PC-9 (cell line): ENCODE results near the gene KLF14. TPM values are rescaled to one million over a fixed set of nuclear protein-coding genes. Genes with fewer than 3 reads are reported as not detected.
"Not testable (repeated sequence)": the region's sequence is repeated elsewhere in the genome, so short reads cannot be mapped to it uniquely, and the experiment has no call there.

ENCODE experiments used
- Bru-seq: library from RNA; stranded (reverse); fragments of 400-500 nt; gene quantifications from one replicate; lab custom pipeline; 2021; lab: Mats Ljungman, UMichigan
- BruChase-seq, 2 experiments: library from RNA; stranded (reverse); fragments of 400-500 nt; gene quantifications; one replicate each; lab custom pipeline; 2021; lab: Mats Ljungman, UMichigan
- BruUV-seq: library from RNA; stranded (reverse); fragments of 400-500 nt; replicated peaks from 2 replicates; lab custom pipeline; 2021; lab: Mats Ljungman, UMichigan
- CTCF ChIA-PET: fragments of 300-600 bp; sonication (Branson Sonifier 250); formaldehyde crosslinking; loops from one replicate; lab custom pipeline; 2022; ENCODE audit warnings: antibody characterized with exemption; lab: Charles Lee
- POLR2A ChIA-PET: fragments of 300-600 bp; sonication (Branson Sonifier 250); formaldehyde crosslinking; loops from one replicate; lab custom pipeline; 2022; ENCODE audit warnings: antibody characterized with exemption; ENCODE audit not compliant: unreplicated experiment; lab: Charles Lee
- DNase-seq, 2 experiments: peaks; one replicate each; pipeline versions ENCODE4 v3.0.0 to v3.0.0-alpha.2; 2015 to 2022; ENCODE audit warnings: mixed read lengths in 1 of 2
- H2AFZ ChIP-seq: fragments of 200-600 bp; sonication (generic); 2 replicates; pipeline ENCODE4 v1.8.1; 2017; ENCODE audit warnings: antibody characterized with exemption
- H3F3A ChIP-seq: fragments of 200-600 bp; sonication (generic); 2 replicates; pipeline ENCODE4 v1.8.1; 2017; ENCODE audit warnings: antibody characterized with exemption, mild to moderate bottlenecking, low read depth; ENCODE audit not compliant: insufficient read depth
- H3K27ac ChIP-seq: fragments of 200-600 bp; sonication (generic); 2 replicates; pipeline ENCODE4 v1.6.1; 2016; ENCODE audit warnings: mixed run types
- H3K27me3 ChIP-seq: fragments of 200-600 bp; sonication (generic); 2 replicates; pipeline ENCODE4 v1.6.1; 2016; ENCODE audit warnings: low read depth, mixed run types; ENCODE audit not compliant: insufficient read depth
- H3K36me3 ChIP-seq: fragments of 200-600 bp; sonication (generic); 2 replicates; pipeline ENCODE4 v1.6.1; 2016; ENCODE audit warnings: low read depth, mixed run types
- H3K4me1 ChIP-seq: fragments of 200-600 bp; sonication (generic); replicated peaks from 2 replicates; pipeline ENCODE4 v1.6.1; 2016; ENCODE audit warnings: mixed run types; ENCODE audit not compliant: insufficient read depth
- H3K4me2 ChIP-seq: fragments of 200-600 bp; sonication (generic); 2 replicates; pipeline ENCODE4 v1.6.1; 2017; ENCODE audit warnings: mixed run types
- H3K4me3 ChIP-seq: fragments of 200-600 bp; sonication (generic); 2 replicates; pipeline ENCODE4 v1.6.1; 2016; ENCODE audit warnings: mixed run types
- H3K79me2 ChIP-seq: fragments of 200-600 bp; sonication (generic); 2 replicates; pipeline ENCODE4 v1.6.1; 2017; ENCODE audit warnings: low read depth, mixed run types
- H3K9me2 ChIP-seq: fragments of 200-600 bp; sonication (generic); 2 replicates; pipeline ENCODE4 v1.8.1; 2017; ENCODE audit warnings: mild to moderate bottlenecking; ENCODE audit not compliant: insufficient read depth
- H3K9me3 ChIP-seq: fragments of 200-600 bp; sonication (generic); 2 replicates; pipeline ENCODE4 v1.8.1; 2016; ENCODE audit warnings: low read depth; ENCODE audit not compliant: insufficient read depth
- H4K20me1 ChIP-seq: fragments of 200-600 bp; sonication (generic); 2 replicates; pipeline ENCODE4 v1.8.1; 2017; ENCODE audit not compliant: insufficient read depth
- EZH2 ChIP-seq: fragments of 200-600 bp; sonication (generic); IDR thresholded peaks from 2 replicates; pipeline ENCODE4 v1.8.0; 2017; ENCODE audit warnings: antibody characterized with exemption, low read depth
- intact Hi-C: fragments of 100-400 bp; cut with micrococcal nuclease; formaldehyde crosslinking; loops from one replicate; pipeline ENCODE4 v1.10.0; 2022; ENCODE audit not compliant: unreplicated experiment
- long read RNA-seq: library from polyadenylated mRNA; stranded (forward); transcript quantifications from one replicate; pipeline ENCODE4 v2.0.0, GENCODE V29; 2022
- total RNA-seq: library from RNA; stranded (reverse); gene quantifications from 2 replicates; pipeline ENCODE4 v1.2.3, GENCODE V29; 2021
- TF ChIP-seq, protein P1 (sequence below): fragments of 200-600 bp; sonication (generic); conservative IDR thresholded peaks from 2 replicates; pipeline ENCODE4 v1.6.1; 2017; ENCODE audit warnings: mixed run types, antibody characterized with exemption, mild to moderate bottlenecking, moderate library complexity

KLF14 gene
- total RNA-seq (not detected in 2 replicates), Bru-seq, nascent RNA (not detected), BruChase-seq, experiment 1, labeled RNA remaining after a 2-hour chase (not detected), BruChase-seq, experiment 2, labeled RNA remaining after a 6-hour chase (not detected)
- long read RNA-seq: 0 reads

DNA sequence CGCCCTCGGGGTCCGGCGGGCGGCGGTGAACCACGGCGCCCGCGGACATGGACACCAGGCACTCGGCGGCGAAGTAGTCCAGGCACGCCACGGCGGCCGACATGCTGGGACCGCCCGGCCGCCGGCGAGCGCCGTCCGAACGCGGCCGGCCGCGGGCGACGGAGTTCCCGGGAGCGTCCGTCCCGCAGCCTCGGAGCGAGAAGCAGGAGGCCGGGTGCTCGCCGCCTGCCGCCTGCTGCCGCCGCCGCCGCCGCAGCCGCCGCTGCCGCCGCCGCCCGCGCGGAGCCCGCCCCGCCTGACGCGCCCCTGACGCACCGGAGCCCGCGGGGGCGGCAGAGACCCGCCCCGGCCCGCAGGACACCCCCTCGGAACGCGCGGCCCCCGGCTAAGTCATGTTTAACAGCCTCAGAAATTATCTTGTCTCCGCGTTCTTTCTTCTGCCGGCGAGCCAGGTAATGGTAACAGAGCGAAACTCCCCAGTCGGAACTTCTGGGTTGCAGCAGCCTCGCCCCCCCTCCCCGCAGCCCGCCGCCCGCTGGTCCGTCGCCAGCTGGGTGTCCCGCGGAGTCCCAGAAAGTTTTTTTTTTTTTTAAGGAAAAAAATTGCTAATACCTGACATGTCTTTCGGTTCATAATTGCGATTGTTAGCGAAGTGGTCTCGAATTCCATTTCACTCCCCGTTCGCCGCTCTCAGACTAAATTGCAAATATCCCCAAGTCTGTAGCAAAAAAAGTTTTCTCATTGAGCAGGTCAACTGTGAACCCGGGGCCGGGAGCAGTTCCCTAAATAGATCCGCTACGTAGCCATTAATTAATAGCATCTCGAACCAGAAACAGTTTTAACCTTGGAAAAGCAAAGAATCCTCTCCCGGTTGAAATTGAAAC, at the start of gene KLF14:
Gene KLF14, minus strand, starts transcription at position 277 of the 884 bp plus-strand sequence. Its CDS starts 174 bp downstream, at position 103.
- Histone ChIP-seq H3K27me3 (no peaks in the 10 kb centered on the region), H3K79me2 (no peaks in the 10 kb centered on the region), H4K20me1 (no peaks in the 10 kb centered on the region), H3K9me2 (no peaks in the 10 kb centered on the region), H3K9me3 (no peaks in the 10 kb centered on the region), H3K36me3 (no peaks in the 10 kb centered on the region), H2AFZ (peak within 1 kb of the TSS; percentile 50), H3K4me3 (peak within 1 kb of the TSS; percentile 48), H3F3A (no peaks in the 10 kb centered on the region), H3K4me2 (peak within 1 kb of the TSS; percentile 65), H3K4me1 (peaks cover 6% of the 10 kb centered on the region; the same call in 1 of the 2 replicates), H3K27ac (no peak within 1 kb of the TSS)
- CTCF ChIA-PET: interaction anchor here (0.6 kb wide), 1 partner anchor 34 kb away, joined by 4 read pairs; no protein-coding TSS in a partner anchor
- peak; percentile 23 to 30 for DNase-seq
- POLR2A ChIA-PET: no interaction called here
- TF ChIP-seq EZH2: no peak
- TF ChIP-seq, protein P1, sequence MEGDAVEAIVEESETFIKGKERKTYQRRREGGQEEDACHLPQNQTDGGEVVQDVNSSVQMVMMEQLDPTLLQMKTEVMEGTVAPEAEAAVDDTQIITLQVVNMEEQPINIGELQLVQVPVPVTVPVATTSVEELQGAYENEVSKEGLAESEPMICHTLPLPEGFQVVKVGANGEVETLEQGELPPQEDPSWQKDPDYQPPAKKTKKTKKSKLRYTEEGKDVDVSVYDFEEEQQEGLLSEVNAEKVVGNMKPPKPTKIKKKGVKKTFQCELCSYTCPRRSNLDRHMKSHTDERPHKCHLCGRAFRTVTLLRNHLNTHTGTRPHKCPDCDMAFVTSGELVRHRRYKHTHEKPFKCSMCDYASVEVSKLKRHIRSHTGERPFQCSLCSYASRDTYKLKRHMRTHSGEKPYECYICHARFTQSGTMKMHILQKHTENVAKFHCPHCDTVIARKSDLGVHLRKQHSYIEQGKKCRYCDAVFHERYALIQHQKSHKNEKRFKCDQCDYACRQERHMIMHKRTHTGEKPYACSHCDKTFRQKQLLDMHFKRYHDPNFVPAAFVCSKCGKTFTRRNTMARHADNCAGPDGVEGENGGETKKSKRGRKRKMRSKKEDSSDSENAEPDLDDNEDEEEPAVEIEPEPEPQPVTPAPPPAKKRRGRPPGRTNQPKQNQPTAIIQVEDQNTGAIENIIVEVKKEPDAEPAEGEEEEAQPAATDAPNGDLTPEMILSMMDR: no peak
- intact Hi-C loops: no loop called here
- BruUV-seq: no TSS peak

DNA sequence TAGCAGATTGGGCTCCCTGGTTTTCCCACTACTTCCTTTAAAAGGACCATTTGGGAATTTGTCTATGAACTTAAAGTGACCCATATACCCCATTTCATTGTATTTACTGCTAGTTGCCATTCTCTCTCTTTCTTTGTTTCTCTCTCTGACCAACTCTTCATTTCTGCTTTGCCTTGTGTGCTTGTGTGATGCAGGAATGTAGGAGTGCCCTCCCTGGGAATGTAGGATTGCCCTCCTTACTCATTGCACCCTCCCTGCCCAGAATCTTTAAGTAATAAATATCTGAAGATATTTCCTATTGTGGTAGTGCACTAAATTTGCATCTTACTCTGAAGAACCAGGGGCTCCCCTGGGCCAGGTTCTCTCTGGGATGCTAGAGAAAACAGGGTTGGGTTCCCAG, 47.3 kb upstream of the KLF14 start:
- H3K4me1 ChIP-seq: no peaks in the 10 kb centered on the region
- H3K9me2 ChIP-seq: 0 out of 2 replicates have a peak, but pooled peaks cover 5% of the 10 kb centered on the region
- H3K9me3 ChIP-seq: no peaks in the 10 kb centered on the region; the same call in 1 of the 2 replicates
- H3K4me3 ChIP-seq: no peak overlapping the region
- no peak overlapping the region for H2AFZ ChIP-seq
- H3K4me2 ChIP-seq: no peak overlapping the region
- no peaks in the 10 kb centered on the region for H3K79me2 ChIP-seq
- no peak overlapping the region for H3K27ac ChIP-seq
- BruUV-seq: no TSS peak
- H3K27me3 ChIP-seq: no peaks in the 10 kb centered on the region
- TF ChIP-seq, protein P1: no peak
- TF ChIP-seq EZH2: no peak
- H3F3A ChIP-seq: no peaks in the 10 kb centered on the region
- intact Hi-C loops: no loop called here
- H3K36me3 ChIP-seq: no peaks in the 10 kb centered on the region
- ChIA-PET CTCF (no interaction called here), POLR2A (interaction anchor here (0.9 kb wide), 1 partner anchor 106 kb away, joined by 5 read pairs; no protein-coding TSS in a partner anchor)
- no peak for DNase-seq
- H4K20me1 ChIP-seq: no peaks in the 10 kb centered on the region

DNA sequence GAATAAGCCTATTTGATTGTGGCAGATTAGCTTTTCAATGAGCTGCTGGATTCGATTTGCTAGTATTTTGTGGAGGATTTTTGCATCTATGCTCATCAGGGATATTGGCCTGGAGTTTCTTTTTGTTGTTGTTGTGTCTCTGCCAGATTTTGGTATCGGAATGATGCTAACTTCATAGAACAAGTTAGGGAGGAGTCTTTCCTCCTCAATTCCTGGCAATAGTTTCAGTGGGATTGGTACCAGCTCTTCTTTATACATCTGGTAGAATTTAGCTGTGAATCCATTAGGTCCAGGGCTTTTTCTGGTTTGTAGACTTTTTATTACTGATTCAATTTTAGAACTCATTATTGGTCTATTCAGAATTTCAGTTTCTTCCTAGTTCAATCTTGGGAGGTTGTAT, 43.4 kb upstream of the KLF14 start:
- Histone ChIP-seq H4K20me1 (no peaks in the 10 kb centered on the region), H3K4me2 (no peak overlapping the region), H3K27ac (no peak overlapping the region), H3K4me1 (no peaks in the 10 kb centered on the region), H3K9me3 (no peaks in the 10 kb centered on the region; the same call in 1 of the 2 replicates), H2AFZ (no peak overlapping the region), H3F3A (no peaks in the 10 kb centered on the region), H3K9me2 (no peaks in the 10 kb centered on the region), H3K4me3 (no peak overlapping the region), H3K27me3 (no peaks in the 10 kb centered on the region), H3K79me2 (no peaks in the 10 kb centered on the region), H3K36me3 (no peaks in the 10 kb centered on the region)
- ChIA-PET POLR2A (no interaction called here), CTCF (no interaction called here)
- no peak for DNase-seq
- TF ChIP-seq, protein P1: no peak
- TF ChIP-seq EZH2: no peak
- intact Hi-C loops: no loop called here
- no TSS peak for BruUV-seq

DNA sequence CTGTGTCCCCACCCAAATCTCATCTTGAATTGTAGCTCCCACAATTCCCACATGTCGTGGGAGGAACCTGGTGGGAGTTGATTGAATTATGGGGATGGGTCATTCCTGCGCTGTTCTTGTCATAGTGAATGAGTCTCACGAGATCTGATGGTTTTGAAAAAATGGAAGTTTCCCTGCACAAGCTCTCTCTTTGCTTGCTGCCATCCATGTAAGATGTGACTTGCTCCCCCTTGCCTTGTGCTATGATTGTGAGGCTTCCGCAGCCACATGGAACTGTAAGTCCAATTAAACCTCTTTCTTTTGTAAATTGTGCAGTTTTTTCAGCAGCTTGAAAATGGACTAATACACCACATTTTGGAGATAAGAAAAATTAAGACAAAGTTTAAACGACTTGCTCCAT, 38.4 kb upstream of the KLF14 start:
- H3K9me2 ChIP-seq, H4K20me1 ChIP-seq, H3K36me3 ChIP-seq, H3K4me3 ChIP-seq, H3K4me2 ChIP-seq, H3K27me3 ChIP-seq, POLR2A ChIA-PET, intact Hi-C loops, CTCF ChIA-PET, H2AFZ ChIP-seq, H3K79me2 ChIP-seq, DNase-seq, H3F3A ChIP-seq, H3K27ac ChIP-seq, H3K9me3 ChIP-seq, BruUV-seq, H3K4me1 ChIP-seq: not testable (repeated sequence)
